CD4-positive, alpha-beta T cell treated with Interleukin-15 for 1 hour (primary cell): ENCODE data around the gene TET2.

Experiments used
- DNase-seq: peaks from one replicate; pipeline ENCODE4 v3.0.0-alpha.2; 2020

TET2 gene

GRCh38 chr4:105304085-105304484, 157.4 kb downstream of the TET2 start:
- no peak for DNase-seq

DNA sequence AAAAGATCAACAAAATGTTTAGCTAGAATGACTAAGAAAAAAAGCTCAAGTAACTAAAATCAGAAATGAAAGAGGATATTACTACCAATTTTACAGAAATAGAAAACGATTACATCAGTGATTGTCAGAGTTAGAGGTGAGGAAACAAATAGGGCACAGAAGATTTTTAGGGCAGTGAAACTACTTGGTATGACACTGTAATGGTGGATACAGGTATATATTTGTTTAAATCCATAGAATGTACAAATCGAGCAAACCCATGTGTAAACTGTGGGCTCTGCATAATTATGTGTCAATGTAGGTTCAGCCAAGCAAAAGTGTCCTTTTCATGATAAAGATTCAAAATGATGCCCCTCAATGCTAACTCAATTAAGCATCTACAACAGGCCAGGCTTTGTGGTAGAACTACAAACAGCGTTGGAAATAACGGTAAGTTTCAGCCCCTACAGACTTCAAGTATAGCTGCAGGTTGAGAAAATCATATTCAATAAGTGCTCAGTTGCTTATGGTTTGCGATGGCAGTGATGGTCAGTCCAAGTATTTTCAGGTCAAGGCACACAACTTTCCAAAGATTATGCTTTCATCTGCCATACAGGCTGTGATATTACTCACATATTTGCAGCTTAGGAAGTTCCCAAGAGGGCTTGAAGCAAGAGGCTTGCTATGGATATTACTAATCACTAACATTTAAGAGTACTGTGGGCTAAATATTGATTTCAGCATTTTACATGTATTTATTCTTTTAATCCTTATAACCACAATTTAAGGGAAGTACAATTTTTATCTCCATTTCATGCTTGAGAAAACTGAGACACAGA, 158.6 kb downstream of the TET2 start:
- DNase-seq = no peak

DNA sequence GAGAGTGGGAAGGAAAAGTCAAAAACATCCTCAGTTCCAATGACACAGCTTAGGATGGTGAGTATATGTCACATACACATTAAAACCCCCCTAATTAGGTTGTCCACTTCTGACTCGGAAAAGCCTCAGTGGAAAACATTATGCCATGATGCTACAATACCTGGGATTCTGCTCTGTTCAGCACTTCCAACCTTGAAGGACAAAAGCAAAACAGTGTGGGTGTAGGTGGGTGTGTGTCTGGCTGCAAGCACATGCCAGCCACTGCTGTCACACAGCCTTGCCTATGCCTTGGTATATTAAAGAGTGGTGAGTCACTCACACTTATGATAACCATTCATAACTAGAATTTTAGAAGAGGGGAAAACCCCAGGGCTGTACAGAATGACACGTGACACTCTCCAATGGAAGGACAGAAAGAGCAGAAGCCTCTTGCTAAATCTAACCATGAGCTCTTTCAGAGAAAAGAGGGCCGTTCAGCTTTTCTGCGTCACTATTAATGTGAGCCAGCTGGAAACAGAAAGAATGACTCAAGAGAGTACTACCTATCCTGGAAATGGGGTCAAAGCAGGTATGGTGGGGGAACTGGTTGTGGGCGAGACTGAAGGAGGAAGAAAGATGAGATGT, 159.6 kb downstream of the TET2 start:
- DNase-seq = no peak

- DNase-seq = no peak
Measured at GRCh38 chr4:105306820-105307219, 160.1 kb downstream of the TET2 start.

- DNase-seq = no peak
Measured at GRCh38 chr4:105318486-105318885, 171.8 kb downstream of the TET2 start.

- no peak for DNase-seq
Measured at GRCh38 chr4:105327222-105327621, 180.5 kb downstream of the TET2 start.

DNA sequence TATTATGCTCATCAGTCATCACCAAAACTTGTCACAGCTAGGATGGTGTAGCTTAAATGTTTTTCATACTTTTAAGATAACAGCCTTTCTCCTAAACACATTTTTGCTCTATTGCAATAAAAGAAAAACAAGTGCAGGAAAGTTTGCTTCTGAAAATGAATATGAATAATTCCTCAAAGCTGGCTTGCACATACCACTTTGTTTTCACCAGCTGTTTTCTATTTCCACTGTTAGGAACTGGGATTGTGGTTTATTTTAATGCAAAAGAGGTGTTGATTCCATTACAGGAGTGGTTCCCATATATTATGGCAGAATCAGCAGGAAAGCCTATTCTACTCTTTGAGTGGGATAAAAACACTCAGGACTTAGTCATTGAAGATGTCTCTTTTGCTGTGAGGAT, 181.3 kb downstream of the TET2 start:
- no peak for DNase-seq

DNA sequence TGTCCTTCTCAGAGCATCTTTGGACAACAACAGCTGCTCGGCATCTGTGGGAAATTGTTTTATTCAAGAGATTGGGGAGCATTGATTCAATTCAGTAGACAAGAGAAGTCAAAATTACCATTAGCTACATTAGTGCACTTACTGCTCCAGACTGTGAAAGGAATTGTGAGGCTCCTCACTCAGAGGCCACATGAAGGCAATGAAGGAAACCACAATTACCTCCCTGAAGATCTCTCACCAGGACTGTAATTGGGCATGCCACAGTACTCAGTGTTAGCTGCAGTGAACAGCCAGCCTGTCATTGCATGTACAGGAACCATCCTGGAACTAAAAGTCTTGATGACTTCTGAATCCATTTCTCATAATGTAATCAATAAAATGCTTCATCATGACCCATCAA, 182.4 kb downstream of the TET2 start:
- DNase-seq = no peak
